Neuronal stem cell (in vitro differentiated cells): ENCODE data around the gene EMSY.

Source experiments
- DNase-seq: peaks from one replicate; pipeline ENCODE4 v3.0.0-alpha.2; 2013; ENCODE audit warnings: low spot score
- H2AFZ ChIP-seq: one replicate; pipeline ENCODE4 v1.6.1; 2013; ENCODE audit warnings: mild to moderate bottlenecking, low read length, inconsistent platforms
- H2AK5ac ChIP-seq: 2 replicates; pipeline ENCODE4 v1.6.1; 2013; ENCODE audit warnings: low read depth, mild to moderate bottlenecking, inconsistent platforms, low read length, moderate library complexity, mixed read lengths
- H2BK120ac ChIP-seq: 2 replicates; pipeline ENCODE4 v1.6.1; 2013; ENCODE audit warnings: low read depth, mild to moderate bottlenecking, inconsistent platforms, low read length, moderate library complexity, mixed read lengths
- H2BK12ac ChIP-seq: one replicate; pipeline ENCODE4 v1.6.1; 2013; ENCODE audit warnings: low read length, inconsistent platforms
- H2BK15ac ChIP-seq: 2 replicates; pipeline ENCODE4 v1.6.1; 2013; ENCODE audit warnings: mild to moderate bottlenecking, low read length, inconsistent platforms, mixed read lengths
- H2BK5ac ChIP-seq: one replicate; pipeline ENCODE4 v1.6.1; 2013; ENCODE audit warnings: inconsistent platforms, mild to moderate bottlenecking, low read length, moderate library complexity
- H3K14ac ChIP-seq: one replicate; pipeline ENCODE4 v1.6.1; 2013; ENCODE audit warnings: low read length, inconsistent platforms
- H3K18ac ChIP-seq: 2 replicates; pipeline ENCODE4 v1.6.1; 2013; ENCODE audit warnings: low read length, inconsistent platforms
- H3K23ac ChIP-seq: 2 replicates; pipeline ENCODE4 v1.6.1; 2013; ENCODE audit warnings: low read depth, mild to moderate bottlenecking, mixed read lengths, low read length, inconsistent platforms; ENCODE audit not compliant: poor library complexity
- H3K27ac ChIP-seq: replicated peaks from 3 replicates; pipeline ENCODE4 v1.5.1; 2013; ENCODE audit warnings: low read length, inconsistent platforms
- H3K27me3 ChIP-seq, 3 experiments: 2 replicates each; pipeline ENCODE4 v1.6.1; 2013; ENCODE audit warnings: low read length in 3 of 3, mild to moderate bottlenecking in 2 of 3, inconsistent platforms in 1 of 3, low read depth in 1 of 3, mixed read lengths in 1 of 3, moderate library complexity in 1 of 3; ENCODE audit not compliant: control insufficient read depth in 3 of 3, insufficient read depth in 3 of 3
- H3K36me3 ChIP-seq, 2 donors: replicated peaks in 1 of 2; 2 replicates each; pipeline ENCODE4 v1.6.1; 2013; ENCODE audit warnings: low read length in 2 of 2; ENCODE audit not compliant: control insufficient read depth in 2 of 2, insufficient read depth in 2 of 2
- H3K4ac ChIP-seq: 2 replicates; pipeline ENCODE4 v1.6.1; 2013; ENCODE audit warnings: inconsistent platforms, mild to moderate bottlenecking, low read length, moderate library complexity
- H3K4me1 ChIP-seq, 2 donors: 1 replicate in 1 of 2; 2 replicates in 1 of 2; pipeline ENCODE4 v1.6.1; 2013; ENCODE audit warnings: low read length in 2 of 2, low read depth in 1 of 2; ENCODE audit not compliant: control insufficient read depth in 2 of 2, insufficient read depth in 1 of 2
- H3K4me2 ChIP-seq: one replicate; pipeline ENCODE4 v1.6.1; 2013; ENCODE audit warnings: mild to moderate bottlenecking, low read length, inconsistent platforms; ENCODE audit not compliant: insufficient read depth, poor library complexity, severe bottlenecking
- H3K4me3 ChIP-seq, 2 donors: 2 replicates each; pipeline ENCODE4 v1.5.1; 2013; ENCODE audit warnings: low read length in 2 of 2, mild to moderate bottlenecking in 2 of 2, inconsistent platforms in 1 of 2, moderate library complexity in 1 of 2
- H3K79me1 ChIP-seq: one replicate; pipeline ENCODE4 v1.6.1; 2013; ENCODE audit warnings: low read depth, mild to moderate bottlenecking, inconsistent platforms, low read length, moderate library complexity
- H3K9ac ChIP-seq: one replicate; pipeline ENCODE4 v1.6.1; 2013; ENCODE audit warnings: mild to moderate bottlenecking, low read depth, low read length, inconsistent platforms; ENCODE audit not compliant: poor library complexity
- H3K9me3 ChIP-seq, 2 donors: replicated peaks in 1 of 2; 2 replicates each; pipeline versions ENCODE3 to v1.6.1; 2013; ENCODE audit warnings: low read length in 2 of 2, mild to moderate bottlenecking in 2 of 2, inconsistent platforms in 1 of 2, low read depth in 1 of 2, mixed read lengths in 1 of 2, moderate library complexity in 1 of 2; ENCODE audit not compliant: control insufficient read depth in 2 of 2, insufficient read depth in 1 of 2
- H4K8ac ChIP-seq: one replicate; pipeline ENCODE4 v1.6.1; 2013; ENCODE audit warnings: low read depth, mild to moderate bottlenecking, inconsistent platforms, low read length, moderate library complexity
- H4K91ac ChIP-seq: one replicate; pipeline ENCODE4 v1.6.1; 2013; ENCODE audit warnings: low read length, low read depth, mild to moderate bottlenecking, inconsistent platforms; ENCODE audit not compliant: poor library complexity
- WGBS, 2 donors: extraction: QIAGEN DNeasy Blood & Tissue Kit; methylation state at CpG; one replicate each; pipeline ENCODE4 v1.1.7; 2013; ENCODE audit warnings: missing lambda C conversion rate in 2 of 2, mixed read lengths in 1 of 2; ENCODE audit not compliant: insufficient read length in 2 of 2, insufficient replicate concordance in 1 of 2; ENCODE audit errors: extremely low coverage in 2 of 2; 5-methylcytosine and 5-hydroxymethylcytosine counted together

The EMSY gene

GRCh38 chr11:76515494-76515893 lies 70.7 kb downstream of the EMSY start:
- Histone ChIP-seq H2BK15ac (no peak overlapping the region), H3K4ac (no peak overlapping the region), H3K23ac (no peak overlapping the region), H4K8ac (no peak overlapping the region), H2BK12ac (no peak overlapping the region), H3K4me3 (no peak overlapping the region), H4K91ac (no peak overlapping the region), H2BK120ac (no peak overlapping the region), H3K14ac (no peak overlapping the region), H3K4me1 (peaks cover 2% of the 10 kb centered on the region in 2 donors), H2AFZ (no peak overlapping the region), H2AK5ac (no peak overlapping the region), H3K18ac (no peak overlapping the region), H3K27me3 (no peaks in the 10 kb centered on the region), H3K36me3 (peaks cover 2 to 69% of the 10 kb centered on the region in 2 donors), H3K4me2 (no peak overlapping the region), H3K9me3 (no peaks in the 10 kb centered on the region), H3K27ac (no peak overlapping the region), H3K9ac (no peak overlapping the region), H3K79me1 (no peaks in the 10 kb centered on the region), H2BK5ac (no peak overlapping the region)
- DNase-seq = no peak
- no CpG with 5 or more reads among the region's 1 CpG for WGBS, 2 donors

DNA sequence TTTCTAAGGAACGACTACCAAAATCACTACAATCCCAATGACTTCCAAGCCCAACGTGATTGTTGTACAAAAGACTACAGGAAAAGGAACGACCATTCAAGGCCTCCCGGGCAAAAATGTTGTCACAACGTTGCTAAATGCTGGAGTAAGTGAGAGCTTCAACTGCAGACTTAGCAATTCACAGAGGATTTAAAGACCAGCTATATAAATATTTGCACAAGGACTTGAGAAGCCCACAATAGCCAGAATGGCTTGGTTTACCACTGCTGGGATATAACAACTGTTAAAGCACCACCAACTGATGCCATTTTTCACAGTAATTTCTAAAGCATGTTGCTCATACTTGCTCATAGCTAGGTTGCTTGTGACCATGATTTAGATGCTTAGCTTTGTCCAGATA lies 78.3 kb downstream of the EMSY start:
- WGBS, 2 donors = no CpG with 5 or more reads among the region's 5 CpGs
- no peak overlapping the region for H4K8ac ChIP-seq
- H3K23ac ChIP-seq = no peak overlapping the region
- no peak overlapping the region for H2BK5ac ChIP-seq
- no peaks in the 10 kb centered on the region for H3K4me1 ChIP-seq
- H3K27me3 ChIP-seq = no peaks in the 10 kb centered on the region
- H3K79me1 ChIP-seq = no peaks in the 10 kb centered on the region
- H3K27ac ChIP-seq = no peak overlapping the region
- H3K9me3 ChIP-seq = no peaks in the 10 kb centered on the region
- H2BK12ac ChIP-seq = no peak overlapping the region
- no peak for DNase-seq
- H4K91ac ChIP-seq = no peak overlapping the region
- H3K9ac ChIP-seq = no peak overlapping the region
- H3K4me2 ChIP-seq = no peak overlapping the region
- no peak overlapping the region for H3K4me3 ChIP-seq
- H2AFZ ChIP-seq = no peak overlapping the region
- no peak overlapping the region for H3K4ac ChIP-seq
- H3K18ac ChIP-seq = no peak overlapping the region
- H2AK5ac ChIP-seq = no peak overlapping the region
- peaks cover 10 to 96% of the 10 kb centered on the region in 2 donors for H3K36me3 ChIP-seq
- H2BK15ac ChIP-seq = no peak overlapping the region
- H2BK120ac ChIP-seq = no peak overlapping the region
- H3K14ac ChIP-seq = no peak overlapping the region

- WGBS, 2 donors = no CpG with 5 or more reads among the region's 2 CpGs
- H3K27ac ChIP-seq = no peak overlapping the region
Observed at GRCh38 chr11:76523786-76524436, 79.1 kb downstream of the EMSY start.

DNA sequence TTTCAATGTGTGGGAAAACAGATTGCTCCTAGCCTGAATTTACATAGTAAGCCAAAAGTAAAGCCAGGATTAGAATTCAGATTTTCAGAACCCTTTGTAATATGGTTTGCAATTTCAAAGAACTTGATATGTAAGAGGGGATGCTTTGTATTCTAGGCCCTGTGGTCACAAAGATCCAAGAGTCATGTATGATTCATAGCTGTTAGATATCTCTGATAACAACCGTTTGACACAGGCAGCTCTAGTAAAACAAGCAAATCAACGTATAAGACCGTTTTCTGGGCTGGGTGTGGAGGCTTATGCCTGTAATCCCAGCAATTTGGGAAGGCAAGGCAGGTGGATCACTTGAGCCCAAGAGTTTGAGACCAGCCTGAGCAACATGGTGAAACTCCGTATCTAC lies 79.6 kb downstream of the EMSY start:
- Histone ChIP-seq H3K9me3 (no peaks in the 10 kb centered on the region), H2AFZ (no peak overlapping the region), H3K79me1 (no peaks in the 10 kb centered on the region), H3K36me3 (peaks cover 13 to 97% of the 10 kb centered on the region in 2 donors), H4K91ac (no peak overlapping the region), H2BK120ac (no peak overlapping the region), H3K4me2 (no peak overlapping the region), H3K14ac (no peak overlapping the region), H2BK15ac (no peak overlapping the region), H4K8ac (no peak overlapping the region), H3K23ac (no peak overlapping the region), H3K18ac (no peak overlapping the region), H2AK5ac (no peak overlapping the region), H2BK12ac (no peak overlapping the region), H3K27me3 (no peaks in the 10 kb centered on the region), H3K9ac (no peak overlapping the region), H3K27ac (no peak overlapping the region), H3K4me1 (no peaks in the 10 kb centered on the region), H2BK5ac (no peak overlapping the region), H3K4me3 (no peak overlapping the region), H3K4ac (no peak overlapping the region)
- DNase-seq = no peak
- WGBS, 2 donors = no CpG with 5 or more reads among the region's 4 CpGs

More at GRCh38 chr11:76523786-76524436, 79.1 kb downstream of the EMSY start:
- no peak overlapping the region for H3K14ac ChIP-seq
- no peak overlapping the region for H4K91ac ChIP-seq
- no peak overlapping the region for H3K9ac ChIP-seq
- H3K4me1 ChIP-seq = no peaks in the 10 kb centered on the region
- H3K27me3 ChIP-seq = no peaks in the 10 kb centered on the region
- no peak overlapping the region for H3K4me2 ChIP-seq
- no peak overlapping the region for H2AFZ ChIP-seq
- H3K18ac ChIP-seq = no peak overlapping the region
- no peaks in the 10 kb centered on the region for H3K79me1 ChIP-seq
- H3K23ac ChIP-seq = no peak overlapping the region
- no peak overlapping the region for H2BK120ac ChIP-seq
- H3K4me3 ChIP-seq = no peak overlapping the region
- no peaks in the 10 kb centered on the region for H3K9me3 ChIP-seq
- no peak for DNase-seq
- H3K36me3 ChIP-seq = peaks cover 11 to 97% of the 10 kb centered on the region in 2 donors
- no peak overlapping the region for H3K4ac ChIP-seq
- no peak overlapping the region for H2BK5ac ChIP-seq
- H2AK5ac ChIP-seq = no peak overlapping the region
- H4K8ac ChIP-seq = no peak overlapping the region
- H2BK15ac ChIP-seq = no peak overlapping the region
- H2BK12ac ChIP-seq = no peak overlapping the region
